GM12891 (cell line): Measurements from ENCODE around the gene CDK6.
A peak's percentile ranks its signal among the peaks of the same experiment; 100 is the strongest.

ENCODE experiments used
- DNase-seq: peaks from one replicate; pipeline ENCODE4 v3.0.0; 2011; ENCODE audit warnings: low spot score; ENCODE audit not compliant: insufficient read length
- FAIRE-seq: peaks from 2 replicates; lab custom pipeline; 2011; peaks lifted over from hg19 to GRCh38; lab: Jason Lieb, UNC
- PAX5 ChIP-seq: IDR thresholded peaks from 2 replicates; pipeline ENCODE4 v1.6.1; 2011; ENCODE audit warnings: low read length, moderate library complexity, mild to moderate bottlenecking; ENCODE audit not compliant: insufficient read depth, severe bottlenecking
- POLR2A ChIP-seq: IDR thresholded peaks from 2 replicates; pipeline ENCODE4 v1.6.1; 2011; ENCODE audit warnings: low read depth, low read length, control low read depth
- POLR2AphosphoS5 ChIP-seq: IDR thresholded peaks from 2 replicates; pipeline ENCODE4 v1.6.1; 2011; ENCODE audit warnings: low read depth, low read length, control low read depth
- POU2F2 ChIP-seq: IDR thresholded peaks from 2 replicates; pipeline ENCODE4 v1.6.1; 2011; ENCODE audit warnings: low read depth, mild to moderate bottlenecking, control low read depth, low read length, moderate library complexity
- SPI1 ChIP-seq: IDR thresholded peaks from 2 replicates; pipeline ENCODE4 v1.6.1; 2011; ENCODE audit warnings: low read depth, low read length, control low read depth
- TAF1 ChIP-seq: IDR thresholded peaks from 2 replicates; pipeline ENCODE4 v1.6.1; 2011; ENCODE audit warnings: low read depth, low read length, control low read depth

Gene CDK6

GRCh38 chr7:92740134-92740533 is 96.2 kb downstream of the CDK6 start:
- FAIRE-seq = no peak
- TF ChIP-seq POLR2AphosphoS5 (no peak), SPI1 (no peak), PAX5 (no peak), POLR2A (no peak), TAF1 (no peak), POU2F2 (no peak)
- no peak for DNase-seq

- no peak for FAIRE-seq
- no peak for DNase-seq
- TF ChIP-seq SPI1 = no peak
- no peak for TF ChIP-seq POU2F2
- TF ChIP-seq POLR2A = no peak
- TF ChIP-seq TAF1 = no peak
- TF ChIP-seq PAX5 = no peak
- TF ChIP-seq POLR2AphosphoS5 = no peak
These were observed 97.3 kb downstream of the CDK6 start for GRCh38 chr7:92739091-92739490.

- FAIRE-seq (peak; percentile 87), DNase-seq (no peak)
- TF ChIP-seq POLR2A (no peak), TAF1 (no peak), POU2F2 (no peak), POLR2AphosphoS5 (no peak), SPI1 (no peak), PAX5 (no peak)
These were observed 98.7 kb downstream of the CDK6 start for GRCh38 chr7:92737706-92738105.

- no peak for TF ChIP-seq PAX5
- no peak for TF ChIP-seq POLR2AphosphoS5
- TF ChIP-seq SPI1 = no peak
- no peak for TF ChIP-seq POLR2A
- TF ChIP-seq TAF1 = no peak
- no peak for TF ChIP-seq POU2F2
- no peak for FAIRE-seq
- DNase-seq = no peak
These were observed 99.5 kb downstream of the CDK6 start for GRCh38 chr7:92736870-92737269.

GRCh38 chr7:92735707-92736106 is 100.7 kb downstream of the CDK6 start:
- no peak for FAIRE-seq
- no peak for DNase-seq
- TF ChIP-seq PAX5 (no peak), TAF1 (no peak), POU2F2 (no peak), POLR2AphosphoS5 (no peak), POLR2A (no peak), SPI1 (no peak)

- DNase-seq (no peak), FAIRE-seq (peak; percentile 74)
- TF ChIP-seq SPI1 (no peak), POLR2A (no peak), POU2F2 (no peak), POLR2AphosphoS5 (no peak), PAX5 (no peak), TAF1 (no peak)
These were observed 103.9 kb downstream of the CDK6 start for GRCh38 chr7:92732316-92733036.

- FAIRE-seq (peak; percentile 48), DNase-seq (no peak)
- no peak for TF ChIP-seq POU2F2
- peak; percentile 77 for TF ChIP-seq SPI1
These were observed 104.9 kb downstream of the CDK6 start for GRCh38 chr7:92731335-92732063.

GRCh38 chr7:92730808-92731207 is 105.6 kb downstream of the CDK6 start:
- TF ChIP-seq SPI1 = no peak
- no peak for TF ChIP-seq POLR2AphosphoS5
- no peak for TF ChIP-seq TAF1
- TF ChIP-seq PAX5 = no peak
- no peak for TF ChIP-seq POLR2A
- TF ChIP-seq POU2F2 = no peak
- FAIRE-seq = no peak

GRCh38 chr7:92729751-92730150 is 106.6 kb downstream of the CDK6 start:
- TF ChIP-seq POU2F2 (no peak), POLR2A (no peak), SPI1 (no peak), POLR2AphosphoS5 (no peak), TAF1 (no peak), PAX5 (no peak)
- DNase-seq (no peak), FAIRE-seq (no peak)

More at GRCh38 chr7:92730808-92731207, 105.6 kb downstream of the CDK6 start:
- no peak for DNase-seq

GRCh38 chr7:92729172-92729571 is 107.2 kb downstream of the CDK6 start:
- no peak for FAIRE-seq
- no peak for TF ChIP-seq SPI1
- TF ChIP-seq TAF1 = no peak
- no peak for TF ChIP-seq POU2F2
- no peak for TF ChIP-seq PAX5
- no peak for TF ChIP-seq POLR2A
- no peak for TF ChIP-seq POLR2AphosphoS5
- DNase-seq = no peak
